ENCODE data around the gene TOP1. TPM values are rescaled to one million over a fixed set of nuclear protein-coding genes. Genes with fewer than 3 reads are reported as not detected.

Gene TOP1
- total RNA-seq, 1 experiment from 2014 or later: 125 TPM

DNA sequence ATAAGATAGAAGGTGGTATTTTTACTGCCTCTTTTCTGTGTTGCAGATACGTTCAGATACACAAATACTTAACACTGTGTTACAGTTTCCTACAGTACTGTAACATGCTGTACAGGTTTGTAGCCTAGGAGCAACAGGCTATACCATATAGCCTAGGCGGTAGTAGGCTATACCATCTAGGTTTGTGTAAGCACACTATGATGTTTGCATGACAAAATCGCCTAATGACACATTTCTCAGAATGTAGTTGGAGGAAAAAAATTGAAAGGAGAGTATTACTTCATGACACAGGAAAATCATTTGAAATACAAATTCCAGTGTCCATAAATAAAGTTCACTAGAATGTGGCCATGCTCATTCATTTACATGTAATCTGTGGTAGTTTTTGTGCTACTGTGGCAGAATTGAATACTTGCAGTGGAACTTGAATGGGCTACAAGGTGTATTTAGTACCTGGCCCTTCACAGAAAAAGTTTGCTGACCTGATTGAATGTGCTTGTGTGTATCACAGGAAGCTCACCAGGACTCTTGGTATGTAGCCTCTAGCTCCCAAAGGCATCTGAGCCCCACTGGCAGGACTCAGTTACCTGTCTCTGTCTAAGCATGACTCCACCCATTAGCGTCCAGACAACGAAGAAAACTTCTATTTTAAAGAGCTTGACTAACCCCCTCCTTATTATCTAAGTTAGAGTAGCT is 18.8 kb downstream of the TOP1 start:
- CTCF ChIA-PET: no interaction called here
- no TSS peak for BruUV-seq (replicated peaks)
- Histone ChIP-seq H3K9me3 (ENCODE audit: low read depth, low read length, poor library complexity, severe bottlenecking) (no peaks in the 10 kb centered on the region), H3K4me1 (ENCODE audit: insufficient read depth, low read length, poor library complexity, severe bottlenecking) (peaks cover 66% of the 10 kb centered on the region), H3K4me3 (ENCODE audit: low read depth, low read length, poor library complexity, severe bottlenecking) (peak overlapping the region; percentile 29), H3K27me3 (replicated peaks; ENCODE audit: insufficient read depth, low read depth, low read length, poor library complexity) (no peaks in the 10 kb centered on the region), H3K27ac (ENCODE audit: low read depth, low read length, poor library complexity, severe bottlenecking) (no peak overlapping the region), H3K36me3 (ENCODE audit: insufficient read depth, low read length, poor library complexity, severe bottlenecking) (no peaks in the 10 kb centered on the region)
- no peak for DNase-seq (ENCODE audit: low spot score)
- no peak for TF ChIP-seq EZH2 (IDR thresholded peaks at IDR 0.05; ENCODE audit: borderline replicate concordance, low read depth, low read length, poor library complexity, severe bottlenecking)
- TF ChIP-seq, protein P1, sequence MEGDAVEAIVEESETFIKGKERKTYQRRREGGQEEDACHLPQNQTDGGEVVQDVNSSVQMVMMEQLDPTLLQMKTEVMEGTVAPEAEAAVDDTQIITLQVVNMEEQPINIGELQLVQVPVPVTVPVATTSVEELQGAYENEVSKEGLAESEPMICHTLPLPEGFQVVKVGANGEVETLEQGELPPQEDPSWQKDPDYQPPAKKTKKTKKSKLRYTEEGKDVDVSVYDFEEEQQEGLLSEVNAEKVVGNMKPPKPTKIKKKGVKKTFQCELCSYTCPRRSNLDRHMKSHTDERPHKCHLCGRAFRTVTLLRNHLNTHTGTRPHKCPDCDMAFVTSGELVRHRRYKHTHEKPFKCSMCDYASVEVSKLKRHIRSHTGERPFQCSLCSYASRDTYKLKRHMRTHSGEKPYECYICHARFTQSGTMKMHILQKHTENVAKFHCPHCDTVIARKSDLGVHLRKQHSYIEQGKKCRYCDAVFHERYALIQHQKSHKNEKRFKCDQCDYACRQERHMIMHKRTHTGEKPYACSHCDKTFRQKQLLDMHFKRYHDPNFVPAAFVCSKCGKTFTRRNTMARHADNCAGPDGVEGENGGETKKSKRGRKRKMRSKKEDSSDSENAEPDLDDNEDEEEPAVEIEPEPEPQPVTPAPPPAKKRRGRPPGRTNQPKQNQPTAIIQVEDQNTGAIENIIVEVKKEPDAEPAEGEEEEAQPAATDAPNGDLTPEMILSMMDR (conservative IDR thresholded peaks at IDR 0.05; ENCODE audit: low read depth, low read length): no peak
- intact Hi-C loops (cut with micrococcal nuclease; ENCODE audit: unreplicated experiment): no loop called here
- POLR2A ChIA-PET (ENCODE audit: low non-redundant PET): interaction anchor here (0.5 to 0.7 kb wide), 2 partner anchors 16 to 59 kb away, joined by 4 to 6 read pairs; no protein-coding TSS in a partner anchor

DNA sequence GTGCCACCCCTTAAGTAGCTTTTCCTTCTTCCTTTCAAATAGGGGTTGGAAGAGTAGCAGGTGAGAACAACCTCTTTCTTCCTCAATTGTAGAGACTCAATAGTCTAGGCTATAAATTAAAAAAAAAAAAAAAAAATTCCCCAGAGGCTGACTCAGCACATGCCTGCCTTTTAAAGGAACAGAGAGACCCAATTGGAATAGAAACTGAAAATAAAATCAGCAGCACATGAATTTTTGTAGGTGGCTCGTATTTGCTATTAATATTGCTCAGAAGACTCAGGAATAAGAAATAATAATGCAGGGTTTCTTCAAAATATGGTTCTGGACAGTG is 19.3 kb downstream of the TOP1 start:
- Histone ChIP-seq H3K27ac (ENCODE audit: low read depth, low read length, poor library complexity, severe bottlenecking) (no peak overlapping the region), H3K27me3 (replicated peaks; ENCODE audit: insufficient read depth, low read depth, low read length, poor library complexity) (no peaks in the 10 kb centered on the region)
- TF ChIP-seq EZH2 (IDR thresholded peaks at IDR 0.05; ENCODE audit: borderline replicate concordance, low read depth, low read length, poor library complexity, severe bottlenecking): no peak

DNA sequence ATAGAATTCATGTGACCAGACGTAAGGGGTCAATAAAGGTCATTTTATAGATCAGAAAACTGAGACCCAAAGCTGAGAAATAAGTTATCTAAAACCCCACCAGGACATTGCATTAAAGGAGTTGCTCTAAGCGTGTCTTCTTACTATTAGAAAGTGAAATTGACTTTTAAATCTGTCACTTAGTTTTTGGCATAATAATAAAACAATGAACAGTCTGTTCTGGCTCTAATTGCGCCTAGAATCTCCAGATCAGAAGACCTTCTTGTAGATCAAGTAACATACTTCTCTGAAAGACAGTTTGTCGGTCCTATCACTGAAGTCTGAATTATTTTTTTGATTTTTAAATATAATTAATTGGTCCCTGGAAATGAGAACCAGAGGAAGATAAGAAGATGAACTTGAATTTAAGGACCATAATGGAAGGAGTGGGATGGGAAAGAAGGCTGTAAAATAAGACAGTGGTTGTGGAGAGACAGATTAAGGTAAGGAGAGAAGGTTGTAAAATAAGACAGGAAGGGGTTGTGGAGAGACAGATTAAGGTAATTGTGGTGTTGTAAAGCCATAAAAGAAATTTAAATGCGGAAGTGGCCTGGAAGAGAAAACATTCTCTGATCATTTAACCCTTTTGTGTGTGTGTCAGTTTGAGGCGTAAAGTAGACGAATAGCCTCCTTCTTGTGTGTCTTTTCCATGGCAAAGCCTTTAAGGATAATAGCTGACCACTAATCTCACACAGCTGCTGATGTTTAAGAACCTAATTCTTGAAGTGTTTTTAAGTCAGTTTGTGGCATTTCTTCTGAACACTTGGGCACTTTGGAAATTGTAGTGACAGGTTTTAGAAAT is 20.1 kb downstream of the TOP1 start:
- Histone ChIP-seq H3K4me1 (ENCODE audit: insufficient read depth, low read length, poor library complexity, severe bottlenecking) (peaks cover 66% of the 10 kb centered on the region), H3K9me3 (ENCODE audit: low read depth, low read length, poor library complexity, severe bottlenecking) (peaks cover 5% of the 10 kb centered on the region), H3K27me3 (replicated peaks; ENCODE audit: insufficient read depth, low read depth, low read length, poor library complexity) (no peaks in the 10 kb centered on the region), H3K27ac (ENCODE audit: low read depth, low read length, poor library complexity, severe bottlenecking) (no peak overlapping the region), H3K36me3 (ENCODE audit: insufficient read depth, low read length, poor library complexity, severe bottlenecking) (no peaks in the 10 kb centered on the region), H3K4me3 (ENCODE audit: low read depth, low read length, poor library complexity, severe bottlenecking) (peak overlapping the region; percentile 29)
- intact Hi-C loops (cut with micrococcal nuclease; ENCODE audit: unreplicated experiment): no loop called here
- POLR2A ChIA-PET (ENCODE audit: low non-redundant PET): interaction anchor here (0.6 kb wide), 1 partner anchor 9 kb away, joined by 5 read pairs; no protein-coding TSS in a partner anchor
- no TSS peak for BruUV-seq (replicated peaks)
- DNase-seq (ENCODE audit: low spot score): peak; percentile 86
- CTCF ChIA-PET: no interaction called here
- TF ChIP-seq EZH2 (IDR thresholded peaks at IDR 0.05; ENCODE audit: borderline replicate concordance, low read depth, low read length, poor library complexity, severe bottlenecking): no peak
- TF ChIP-seq, protein P1 (conservative IDR thresholded peaks at IDR 0.05; ENCODE audit: low read depth, low read length): no peak

More for the DNA sequence above, 19.3 kb downstream of the TOP1 start:
- H3K4me3 ChIP-seq (ENCODE audit: low read depth, low read length, poor library complexity, severe bottlenecking): peak overlapping the region; percentile 29
- DNase-seq (ENCODE audit: low spot score): peak; percentile 55
- intact Hi-C loops (cut with micrococcal nuclease; ENCODE audit: unreplicated experiment): no loop called here
- no TSS peak for BruUV-seq (replicated peaks)
- CTCF ChIA-PET: no interaction called here
- H3K36me3 ChIP-seq (ENCODE audit: insufficient read depth, low read length, poor library complexity, severe bottlenecking): no peaks in the 10 kb centered on the region
- H3K9me3 ChIP-seq (ENCODE audit: low read depth, low read length, poor library complexity, severe bottlenecking): no peaks in the 10 kb centered on the region
- H3K4me1 ChIP-seq (ENCODE audit: insufficient read depth, low read length, poor library complexity, severe bottlenecking): peaks cover 66% of the 10 kb centered on the region
- POLR2A ChIA-PET (ENCODE audit: low non-redundant PET): interaction anchor here (0.5 to 0.7 kb wide), 2 partner anchors 17 to 60 kb away, joined by 4 to 6 read pairs; no protein-coding TSS in a partner anchor
